IgD-negative memory B cell (primary cell): ENCODE measurements around the gene ABCA7. TPM values are rescaled to one million over a fixed set of nuclear protein-coding genes. Genes with fewer than 3 reads are reported as not detected.

Source experiments
- H3K27ac Mint-ChIP-seq, 3 donors: one replicate each; pipeline ENCODE4 v1.8.0; 2020 to 2022; ENCODE audit warnings: mild to moderate bottlenecking in 3 of 3, mixed read lengths in 3 of 3, moderate library complexity in 1 of 3
- H3K27me3 Mint-ChIP-seq: one replicate; pipeline ENCODE4 v1.8.0; 2021; ENCODE audit warnings: mixed read lengths
- H3K36me3 Mint-ChIP-seq: one replicate; pipeline ENCODE4 v1.8.0; 2020; ENCODE audit warnings: mild to moderate bottlenecking, mixed read lengths
- H3K4me1 Mint-ChIP-seq, 3 donors: one replicate each; pipeline ENCODE4 v1.8.0; 2020 to 2022; ENCODE audit warnings: mixed read lengths in 3 of 3, mild to moderate bottlenecking in 1 of 3
- H3K4me3 Mint-ChIP-seq, 4 donors: one replicate each; pipeline ENCODE4 v1.8.0; 2020 to 2022; ENCODE audit warnings: mild to moderate bottlenecking in 4 of 4, mixed read lengths in 4 of 4, moderate library complexity in 3 of 4
- H3K9me3 Mint-ChIP-seq, 3 donors: one replicate each; pipeline ENCODE4 v1.8.0; 2020 to 2021; ENCODE audit warnings: mixed read lengths in 3 of 3, mild to moderate bottlenecking in 1 of 3
- polyA plus RNA-seq: library from polyadenylated mRNA; unstranded; fragments of 300-500 nt; fragmentation: Illumina TruSeq; gene quantifications from one replicate; pipeline ENCODE4 v1.2.3, GENCODE V29; 2021

ABCA7 gene
- polyA plus RNA-seq, 1 donor from 2014 or later = 21.4 TPM

DNA sequence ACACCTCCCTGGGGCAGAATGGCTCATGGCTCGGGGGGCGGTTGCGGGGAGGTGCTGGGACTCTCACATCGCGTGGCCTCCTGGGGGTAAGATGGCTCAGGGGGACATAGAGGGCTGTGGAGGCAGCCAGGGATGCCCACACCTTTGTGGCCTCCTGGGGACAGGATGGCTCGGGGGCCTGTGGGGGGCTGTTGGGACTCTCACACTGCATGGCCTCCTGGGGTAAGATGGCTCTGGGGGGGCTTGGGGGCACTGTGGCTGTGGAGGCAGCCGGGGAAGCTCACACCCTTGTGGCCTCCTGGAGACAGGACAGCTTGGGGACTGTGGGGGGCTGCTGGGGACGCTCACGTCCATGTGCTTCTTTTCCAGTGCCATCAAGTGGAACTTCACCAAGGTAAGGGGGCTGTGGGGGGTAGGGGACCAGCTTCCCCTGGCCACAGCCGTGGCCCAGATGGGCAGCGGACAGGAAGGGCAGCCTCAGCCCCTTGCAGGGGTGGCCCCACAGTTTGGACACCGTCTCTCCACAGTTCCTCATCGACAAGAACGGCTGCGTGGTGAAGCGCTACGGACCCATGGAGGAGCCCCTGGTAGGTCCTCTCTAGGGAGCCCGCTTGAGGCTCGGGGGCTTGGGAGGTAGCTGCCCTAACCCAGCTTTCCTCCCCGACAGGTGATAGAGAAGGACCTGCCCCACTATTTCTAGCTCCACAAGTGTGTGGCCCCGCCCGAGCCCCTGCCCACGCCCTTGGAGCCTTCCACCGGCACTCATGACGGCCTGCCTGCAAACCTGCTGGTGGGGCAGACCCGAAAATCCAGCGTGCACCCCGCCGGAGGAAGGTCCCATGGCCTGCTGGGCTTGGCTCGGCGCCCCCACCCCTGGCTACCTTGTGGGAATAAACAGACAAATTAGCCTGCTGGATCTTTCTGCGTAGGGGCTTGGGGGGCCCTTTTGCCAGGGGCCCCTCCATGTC lies 66.2 kb downstream of the ABCA7 start:
- H3K4me1 Mint-ChIP-seq = peaks cover 17 to 19% (median 19%) of the 10 kb centered on the region in 3 donors
- no peaks in the 10 kb centered on the region for H3K36me3 Mint-ChIP-seq
- H3K9me3 Mint-ChIP-seq = no peaks in the 10 kb centered on the region

DNA sequence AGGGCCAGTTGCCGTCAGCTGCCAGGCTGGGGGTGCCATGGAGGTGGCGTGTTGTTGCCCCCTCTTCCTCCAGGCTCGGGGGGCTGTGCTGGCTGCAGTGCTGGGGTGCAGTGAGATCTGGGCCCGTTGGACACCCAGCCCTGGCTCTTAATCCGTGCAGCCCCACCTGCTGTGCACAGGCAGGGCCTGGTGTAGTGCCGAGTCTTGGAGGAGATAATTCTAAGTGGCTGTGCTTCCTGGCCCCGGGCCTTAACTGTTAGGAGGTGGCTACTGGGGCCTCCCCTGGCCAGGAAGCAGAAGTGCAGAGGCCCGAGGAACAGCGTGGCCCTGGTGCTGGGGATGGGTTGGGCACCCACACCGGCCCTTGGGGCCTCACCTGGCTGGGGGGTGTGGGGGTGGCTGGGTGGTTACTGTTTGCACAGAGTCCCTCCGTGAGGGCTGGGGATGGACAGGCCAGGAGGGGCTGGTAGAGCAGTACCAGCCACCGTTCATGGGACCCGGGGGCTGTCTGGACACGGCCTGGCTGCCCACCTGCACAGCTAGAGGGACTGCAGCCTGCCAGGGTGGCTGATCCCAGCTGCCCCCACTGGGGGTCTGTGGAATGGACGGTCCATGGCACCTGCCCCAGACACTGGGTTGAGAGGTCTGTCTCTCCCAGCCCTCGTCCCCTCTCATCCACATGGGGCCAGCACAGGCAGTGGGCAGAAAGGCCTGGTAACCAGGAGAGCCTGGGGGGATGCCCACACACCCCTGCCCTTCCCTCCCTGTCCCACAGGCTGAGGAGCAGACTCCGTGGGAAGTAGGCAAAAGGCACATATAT lies 67.1 kb downstream of the ABCA7 start:
- no peaks in the 10 kb centered on the region for H3K27me3 Mint-ChIP-seq
- peaks cover 11 to 13% (median 13%) of the 10 kb centered on the region in 3 donors for H3K4me1 Mint-ChIP-seq
- peak overlapping the region; percentile 23 to 74 (median 38) for H3K4me3 Mint-ChIP-seq
- no peaks in the 10 kb centered on the region for H3K36me3 Mint-ChIP-seq
- no peaks in the 10 kb centered on the region for H3K9me3 Mint-ChIP-seq
- H3K27ac Mint-ChIP-seq = peak overlapping the region; percentile 86 to 91 (median 91)

More for the DNA sequence above, 66.2 kb downstream of the ABCA7 start:
- H3K27ac Mint-ChIP-seq = peak overlapping the region; percentile 86 to 91 (median 91)
- peak overlapping the region; percentile 46 to 85 (median 76) for H3K4me3 Mint-ChIP-seq
- H3K27me3 Mint-ChIP-seq = no peaks in the 10 kb centered on the region

DNA sequence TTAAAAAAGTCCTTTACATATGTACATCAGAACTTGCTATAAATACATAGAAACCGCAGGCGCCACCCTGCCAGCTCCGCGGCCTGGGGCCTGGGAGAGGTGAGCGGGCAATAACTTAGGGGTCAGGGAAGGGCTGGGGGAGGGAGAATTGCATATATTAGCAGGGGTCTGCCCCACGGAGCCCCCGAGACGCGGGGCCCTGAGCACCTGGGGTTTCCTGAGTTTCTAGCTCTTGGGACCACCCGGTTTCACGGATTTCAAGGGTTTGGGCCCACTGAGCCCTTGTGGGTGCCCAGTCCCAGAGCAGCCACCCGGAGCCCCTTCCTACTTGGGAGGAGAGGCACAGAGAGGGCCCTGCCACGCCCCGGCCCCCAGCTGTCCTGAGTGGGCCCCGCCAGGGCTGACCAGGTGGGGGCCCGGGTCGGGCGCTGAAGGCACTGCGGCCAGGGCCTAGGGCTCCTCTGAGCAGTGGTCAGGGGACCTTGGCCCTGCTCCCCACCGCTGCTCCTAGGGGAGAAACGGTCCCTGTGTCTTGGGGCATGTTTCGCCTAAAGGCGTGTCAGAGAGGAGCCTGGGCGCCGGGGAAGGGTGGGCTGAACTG lies 67.9 kb downstream of the ABCA7 start:
- Mint-ChIP-seq H3K9me3 (no peaks in the 10 kb centered on the region), H3K4me3 (peak overlapping the region in 2 of 4 donors; percentile 32 to 74), H3K27ac (peak overlapping the region in 1 of 3 donors; percentile 91), H3K4me1 (peaks cover 6 to 9% (median 8%) of the 10 kb centered on the region in 3 donors), H3K36me3 (no peaks in the 10 kb centered on the region), H3K27me3 (no peaks in the 10 kb centered on the region)

DNA sequence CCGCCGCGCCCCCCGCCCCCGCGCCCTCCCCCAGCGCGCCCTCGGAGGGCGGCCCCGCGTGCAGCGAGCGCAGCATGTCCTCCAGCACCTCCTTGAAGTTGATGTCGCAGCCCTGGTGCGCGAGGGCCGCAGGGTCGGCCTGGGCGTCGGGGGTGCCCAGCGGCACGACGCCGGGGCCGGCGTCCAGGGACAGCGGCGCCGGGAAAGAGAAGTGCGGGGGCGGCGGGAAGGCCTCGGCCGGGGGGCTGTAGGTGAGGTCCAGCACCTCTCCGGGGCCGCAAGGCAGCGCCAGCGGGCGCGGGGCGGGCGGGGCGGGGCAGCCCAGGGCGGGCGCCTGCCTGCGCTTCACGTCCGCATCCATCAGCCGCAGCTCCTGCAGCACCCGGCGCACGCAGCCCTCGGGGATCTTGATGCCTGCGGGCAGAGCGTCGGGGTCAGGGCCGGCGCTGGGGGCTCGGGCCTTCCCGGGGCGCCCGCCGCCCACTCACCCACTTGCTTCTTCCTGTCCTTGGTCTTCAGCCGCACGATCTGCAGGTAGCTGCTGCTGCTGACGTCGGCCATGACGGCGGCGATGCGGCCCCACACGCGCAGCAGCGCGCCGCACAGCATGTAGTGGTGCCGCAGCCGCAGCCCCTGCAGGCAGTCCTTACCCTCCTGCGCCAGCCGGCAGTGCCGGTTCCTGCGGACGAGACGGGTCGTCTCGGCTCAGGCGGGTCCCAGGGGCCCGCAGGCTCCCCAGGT lies 68.6 kb downstream of the ABCA7 start:
- Mint-ChIP-seq H3K27me3 (no peaks in the 10 kb centered on the region), H3K4me1 (peaks cover 1 to 5% (median 4%) of the 10 kb centered on the region in 3 donors), H3K4me3 (no peak overlapping the region), H3K27ac (no peak overlapping the region), H3K36me3 (no peaks in the 10 kb centered on the region), H3K9me3 (no peaks in the 10 kb centered on the region)

DNA sequence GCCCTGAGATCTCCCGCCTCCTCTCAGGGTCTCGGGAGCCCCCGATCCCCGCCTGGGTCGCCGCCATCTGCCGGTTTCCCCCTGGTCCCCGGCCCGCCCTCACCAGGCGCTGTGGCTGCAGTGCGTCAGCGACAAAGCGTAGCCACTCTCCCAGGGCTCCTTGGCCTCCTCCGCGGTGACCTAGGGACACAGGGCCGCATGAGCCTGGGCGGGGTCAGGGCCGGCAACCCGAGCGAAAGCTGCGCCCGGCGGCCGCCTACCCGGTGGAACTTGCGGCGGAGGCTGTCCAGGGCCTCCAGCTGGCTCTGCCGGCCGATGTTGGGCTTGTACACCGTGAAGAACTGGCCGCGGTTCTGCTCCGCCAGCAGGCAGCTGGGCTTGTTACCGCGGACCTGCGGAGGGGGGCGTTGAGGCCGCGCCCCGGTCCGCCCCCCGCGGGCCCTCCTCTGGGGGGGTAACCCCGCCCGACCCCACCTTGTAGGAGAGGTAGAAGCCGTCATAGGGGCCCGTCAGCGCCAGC lies 69.2 kb downstream of the ABCA7 start:
- H3K4me3 Mint-ChIP-seq = no peak overlapping the region
- H3K27ac Mint-ChIP-seq = no peak overlapping the region
- peaks cover 0 to 3% (median 2%) of the 10 kb centered on the region in 3 donors for H3K4me1 Mint-ChIP-seq
- no peaks in the 10 kb centered on the region for H3K9me3 Mint-ChIP-seq
- H3K36me3 Mint-ChIP-seq = no peaks in the 10 kb centered on the region
- no peaks in the 10 kb centered on the region for H3K27me3 Mint-ChIP-seq

DNA sequence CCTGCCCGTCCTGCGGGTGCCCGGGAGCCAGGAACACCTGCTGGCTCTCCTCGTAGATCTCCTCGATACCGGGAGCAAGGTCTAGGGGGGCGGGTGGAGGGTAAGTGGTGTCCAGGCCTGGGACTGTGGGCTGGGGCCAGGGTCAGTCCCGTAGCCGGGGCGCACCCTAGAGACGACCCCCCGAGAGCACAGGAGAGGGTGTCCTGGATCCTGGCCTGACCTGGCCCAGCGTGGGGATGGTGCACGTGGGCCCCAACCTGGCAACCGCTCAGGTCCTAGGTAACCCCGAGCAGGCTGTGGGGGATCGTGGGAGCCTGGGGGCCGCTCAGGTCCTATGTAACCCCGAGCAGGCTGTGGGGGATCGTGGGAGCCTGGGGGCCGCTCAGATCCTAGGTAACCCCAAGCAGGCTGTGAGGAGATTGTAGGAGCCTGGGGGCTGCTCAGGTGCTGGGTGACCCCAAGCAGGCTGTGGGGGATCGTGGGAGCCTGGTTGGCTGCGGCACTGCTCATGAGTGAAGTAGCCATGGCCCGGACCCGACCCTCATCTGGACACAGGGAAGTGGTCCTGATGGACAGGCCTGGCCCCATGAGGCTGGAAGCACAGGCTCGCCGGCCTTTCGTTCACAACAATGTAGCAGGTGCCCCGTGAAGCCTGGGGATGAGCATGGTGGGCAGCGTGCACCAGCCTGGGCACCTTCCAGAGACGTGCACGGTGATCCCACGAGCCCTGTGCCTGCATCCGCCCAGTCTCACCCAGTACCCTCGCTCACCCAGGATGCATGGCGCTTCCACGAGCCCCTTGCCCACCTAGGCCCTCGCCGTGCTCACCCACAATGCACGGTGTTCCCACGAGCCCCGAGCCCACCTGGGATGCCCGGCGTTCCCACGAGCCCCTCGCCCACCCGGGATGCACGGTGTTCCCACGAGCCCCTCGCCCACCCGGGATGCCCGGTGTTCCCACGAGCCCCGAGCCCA lies 70.1 kb downstream of the ABCA7 start:
- H3K27ac Mint-ChIP-seq = peak overlapping the region in 1 of 3 donors; percentile 39
- no peak overlapping the region for H3K4me3 Mint-ChIP-seq
- no peaks in the 10 kb centered on the region for H3K27me3 Mint-ChIP-seq
- H3K4me1 Mint-ChIP-seq = peaks cover 0 to 3% (median 2%) of the 10 kb centered on the region in 3 donors
- H3K36me3 Mint-ChIP-seq = no peaks in the 10 kb centered on the region
- no peaks in the 10 kb centered on the region for H3K9me3 Mint-ChIP-seq

DNA sequence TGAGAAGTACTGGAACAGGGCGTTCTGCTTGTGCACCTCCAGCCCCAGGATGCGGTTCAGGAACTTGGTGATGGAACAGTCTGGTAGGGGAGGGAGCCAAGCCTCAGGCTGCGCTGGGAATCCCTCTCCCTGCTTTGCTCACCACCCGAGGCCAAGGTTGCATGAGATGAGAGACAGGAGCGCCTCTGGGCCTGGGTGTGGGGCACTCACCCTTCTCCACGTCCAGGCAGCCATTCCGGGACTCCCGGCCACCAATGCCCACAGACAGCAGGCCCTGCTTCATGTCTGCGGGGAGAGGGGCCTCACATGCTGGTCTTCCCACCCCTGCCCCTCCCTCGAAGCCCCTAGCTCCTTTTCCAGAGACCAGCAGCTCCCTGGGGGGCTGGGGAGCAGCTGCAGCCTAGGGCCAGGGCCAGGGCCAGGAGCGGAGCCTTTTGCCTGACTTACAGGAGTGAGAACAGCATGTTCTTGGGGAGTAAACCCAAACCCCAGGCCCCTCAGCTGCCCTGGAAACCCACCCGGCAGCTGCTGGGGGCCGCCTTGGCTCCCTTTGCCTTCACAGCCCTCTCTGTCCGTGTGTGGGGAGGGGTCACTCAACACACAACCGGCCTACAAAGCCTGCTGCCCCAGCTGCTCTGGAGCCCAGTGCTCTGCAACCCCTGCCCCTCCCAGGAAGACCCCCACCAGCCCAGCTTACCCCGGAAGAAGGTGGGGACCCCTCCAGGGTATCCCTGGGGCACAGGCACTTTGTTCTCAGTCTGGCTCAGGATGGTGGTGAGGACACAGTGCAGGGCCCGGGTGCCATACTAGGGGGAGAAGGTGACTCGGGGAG lies 71.1 kb downstream of the ABCA7 start:
- H3K9me3 Mint-ChIP-seq = no peaks in the 10 kb centered on the region
- no peaks in the 10 kb centered on the region for H3K27me3 Mint-ChIP-seq
- H3K4me3 Mint-ChIP-seq = no peak overlapping the region
- no peak overlapping the region for H3K27ac Mint-ChIP-seq
- H3K36me3 Mint-ChIP-seq = no peaks in the 10 kb centered on the region
- H3K4me1 Mint-ChIP-seq = peaks cover 0 to 3% (median 2%) of the 10 kb centered on the region in 3 donors

DNA sequence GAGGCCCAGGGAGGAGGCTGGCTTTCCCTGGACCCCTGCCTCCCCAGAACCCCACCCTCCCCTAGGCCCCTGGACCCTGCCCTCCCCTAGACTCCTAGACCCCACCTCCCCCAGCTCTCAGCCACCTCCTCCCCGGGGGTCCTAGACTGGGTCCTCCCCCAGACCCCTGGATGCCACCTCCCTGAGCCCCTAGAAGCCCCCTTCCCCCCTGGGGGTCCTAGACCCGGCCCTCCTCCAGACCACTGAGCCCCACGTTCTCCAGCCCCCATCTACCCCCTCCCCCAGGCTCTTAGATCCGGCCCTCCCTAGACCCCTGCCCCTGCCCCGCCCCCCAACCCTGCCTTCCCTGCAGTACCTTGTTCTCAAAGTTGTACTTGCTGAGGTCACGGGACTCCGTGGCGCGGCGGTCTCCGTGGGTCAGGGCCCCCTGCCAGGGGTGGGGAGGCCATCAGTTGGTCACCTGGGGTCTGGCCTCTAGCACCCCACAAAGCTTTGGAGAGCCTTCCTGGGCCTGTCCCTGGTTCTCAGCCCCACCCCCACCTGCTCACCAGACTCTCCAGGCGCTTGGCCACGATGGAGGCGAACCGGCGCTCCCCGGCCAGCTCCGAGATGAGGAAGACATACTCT lies 71.8 kb downstream of the ABCA7 start:
- H3K36me3 Mint-ChIP-seq = no peaks in the 10 kb centered on the region
- no peaks in the 10 kb centered on the region for H3K9me3 Mint-ChIP-seq
- H3K4me1 Mint-ChIP-seq = peaks cover 0 to 2% (median 1%) of the 10 kb centered on the region in 3 donors
- H3K4me3 Mint-ChIP-seq = peak overlapping the region in 1 of 4 donors; percentile 65
- no peak overlapping the region for H3K27ac Mint-ChIP-seq
- H3K27me3 Mint-ChIP-seq = no peaks in the 10 kb centered on the region

DNA sequence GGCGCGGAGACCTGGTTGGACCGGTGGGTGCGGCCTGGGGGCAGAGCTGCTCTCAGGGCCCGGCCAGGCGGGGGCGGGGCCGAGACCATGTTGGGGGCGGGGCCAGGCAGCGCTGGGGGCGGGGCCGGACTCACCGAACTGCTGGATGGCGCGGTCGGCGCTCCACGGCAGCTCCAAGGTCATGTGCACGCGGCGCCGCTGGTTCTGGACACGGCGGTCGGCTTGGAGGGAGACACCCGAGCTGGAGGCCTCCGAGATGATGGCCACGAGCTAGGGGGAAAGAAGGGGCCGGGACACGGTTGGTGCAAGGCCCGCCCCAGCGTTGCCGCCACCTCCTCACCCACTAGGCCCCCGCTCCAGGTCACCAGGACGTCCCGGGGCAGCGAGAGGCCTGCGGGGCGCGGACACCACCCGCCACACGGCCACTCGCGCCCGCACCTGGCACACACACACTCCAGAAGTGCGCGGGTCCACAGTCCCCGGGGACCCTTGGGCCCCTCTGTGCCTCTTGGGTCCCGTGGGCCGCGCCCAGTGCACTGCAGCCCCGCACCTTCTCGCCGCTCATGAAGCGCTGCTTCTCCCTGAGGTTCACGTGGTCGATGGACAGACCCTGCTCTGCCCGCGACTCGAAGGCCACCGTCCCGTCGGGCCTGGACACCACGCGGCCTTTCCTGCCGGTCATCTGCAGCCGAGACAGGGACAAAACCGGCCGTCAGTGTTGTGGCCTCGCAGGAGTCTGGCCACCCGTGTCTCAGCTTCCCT lies 72.5 kb downstream of the ABCA7 start:
- H3K9me3 Mint-ChIP-seq = no peaks in the 10 kb centered on the region
- H3K27me3 Mint-ChIP-seq = no peaks in the 10 kb centered on the region
- H3K27ac Mint-ChIP-seq = no peak overlapping the region
- H3K4me1 Mint-ChIP-seq = no peaks in the 10 kb centered on the region
- H3K36me3 Mint-ChIP-seq = no peaks in the 10 kb centered on the region
- H3K4me3 Mint-ChIP-seq = peak overlapping the region in 1 of 4 donors; percentile 65

DNA sequence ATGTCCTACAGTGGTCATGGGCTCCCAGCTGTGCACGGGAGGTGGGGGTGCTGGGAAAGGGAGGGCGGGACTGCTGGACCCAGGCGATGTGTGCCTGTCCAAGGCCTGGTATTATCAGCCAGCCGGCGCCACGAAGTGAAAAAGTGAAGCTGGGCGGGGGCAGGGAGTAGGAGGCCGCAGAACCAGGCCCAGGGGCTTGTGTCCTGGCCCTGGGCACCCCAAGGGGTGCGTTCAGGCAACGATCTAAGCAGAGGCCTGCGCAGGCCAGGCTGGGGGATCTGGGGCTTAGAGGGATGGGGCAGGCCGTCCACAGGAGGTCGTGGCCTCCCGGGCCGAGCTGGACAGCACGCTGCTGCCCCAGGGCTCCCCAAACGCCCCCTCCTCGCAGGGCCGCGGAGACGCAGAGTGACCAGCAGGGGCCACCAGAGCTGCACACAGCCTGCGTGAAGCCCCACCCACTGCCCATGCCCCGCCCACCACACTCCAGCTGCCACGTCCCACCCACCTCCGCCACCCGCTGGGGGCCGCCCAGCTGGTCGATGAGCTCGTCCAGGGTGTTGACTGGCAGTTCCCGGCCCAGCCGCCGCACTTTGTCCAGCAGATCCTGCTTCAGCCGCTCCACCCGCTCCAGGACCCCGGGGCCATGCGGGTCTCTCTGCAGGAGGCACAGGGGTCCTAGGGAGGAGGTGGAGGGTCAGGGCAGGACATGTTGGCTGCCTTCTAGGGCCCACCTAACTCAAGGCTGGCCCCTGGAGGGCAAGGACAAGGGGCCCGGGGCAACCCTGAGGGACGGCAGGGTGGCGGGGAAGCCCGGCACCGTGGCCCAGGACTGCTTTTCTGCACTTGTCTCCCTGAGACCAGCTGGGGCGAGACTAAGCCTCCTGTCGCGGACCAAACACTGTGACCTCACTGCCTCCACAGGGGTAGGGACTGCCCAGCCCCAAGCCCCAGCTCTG lies 73.4 kb downstream of the ABCA7 start:
- Mint-ChIP-seq H3K27me3 (no peaks in the 10 kb centered on the region), H3K4me1 (no peaks in the 10 kb centered on the region), H3K27ac (peak overlapping the region in 1 of 3 donors; percentile 71), H3K36me3 (no peaks in the 10 kb centered on the region), H3K9me3 (no peaks in the 10 kb centered on the region), H3K4me3 (no peak overlapping the region)

DNA sequence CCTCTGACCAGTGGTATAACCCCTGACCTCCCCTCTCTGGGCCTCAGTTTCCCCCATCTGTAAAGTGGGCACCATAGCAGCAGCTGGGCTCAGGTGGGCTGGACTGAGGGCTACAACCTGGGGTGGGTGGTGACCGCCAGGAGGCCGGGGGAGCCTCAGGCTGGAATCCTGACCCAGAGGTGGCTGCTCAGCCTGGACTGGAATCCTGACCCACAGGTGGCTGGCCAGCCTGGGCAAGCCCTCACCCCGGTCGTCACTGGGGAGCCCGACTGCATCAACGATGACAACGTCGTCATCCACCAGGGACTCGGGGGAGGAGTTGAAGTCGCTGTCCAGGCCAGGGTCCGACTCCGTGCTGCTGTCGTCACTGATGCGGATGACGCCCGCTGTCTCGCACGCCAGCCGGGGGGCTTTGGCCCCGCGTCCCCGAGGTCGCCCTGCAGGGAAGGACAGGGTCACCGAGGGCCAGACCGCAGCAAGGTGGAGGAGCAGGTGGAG lies 74.1 kb downstream of the ABCA7 start:
- no peak overlapping the region for H3K4me3 Mint-ChIP-seq
- no peaks in the 10 kb centered on the region for H3K9me3 Mint-ChIP-seq
- no peaks in the 10 kb centered on the region for H3K4me1 Mint-ChIP-seq
- H3K27me3 Mint-ChIP-seq = no peaks in the 10 kb centered on the region
- H3K36me3 Mint-ChIP-seq = no peaks in the 10 kb centered on the region
- no peak overlapping the region for H3K27ac Mint-ChIP-seq
